ENCODE data around the gene PPP1R9A.

GRCh38 chr7:94909179-94909466 lies 1.7 kb downstream of the PPP1R9A start:
- TF ChIP-seq, protein P1, sequence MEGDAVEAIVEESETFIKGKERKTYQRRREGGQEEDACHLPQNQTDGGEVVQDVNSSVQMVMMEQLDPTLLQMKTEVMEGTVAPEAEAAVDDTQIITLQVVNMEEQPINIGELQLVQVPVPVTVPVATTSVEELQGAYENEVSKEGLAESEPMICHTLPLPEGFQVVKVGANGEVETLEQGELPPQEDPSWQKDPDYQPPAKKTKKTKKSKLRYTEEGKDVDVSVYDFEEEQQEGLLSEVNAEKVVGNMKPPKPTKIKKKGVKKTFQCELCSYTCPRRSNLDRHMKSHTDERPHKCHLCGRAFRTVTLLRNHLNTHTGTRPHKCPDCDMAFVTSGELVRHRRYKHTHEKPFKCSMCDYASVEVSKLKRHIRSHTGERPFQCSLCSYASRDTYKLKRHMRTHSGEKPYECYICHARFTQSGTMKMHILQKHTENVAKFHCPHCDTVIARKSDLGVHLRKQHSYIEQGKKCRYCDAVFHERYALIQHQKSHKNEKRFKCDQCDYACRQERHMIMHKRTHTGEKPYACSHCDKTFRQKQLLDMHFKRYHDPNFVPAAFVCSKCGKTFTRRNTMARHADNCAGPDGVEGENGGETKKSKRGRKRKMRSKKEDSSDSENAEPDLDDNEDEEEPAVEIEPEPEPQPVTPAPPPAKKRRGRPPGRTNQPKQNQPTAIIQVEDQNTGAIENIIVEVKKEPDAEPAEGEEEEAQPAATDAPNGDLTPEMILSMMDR (IDR thresholded peaks at IDR 0.05; ENCODE audit: low read depth, low read length, poor library complexity, severe bottlenecking) = no peak
- no peak for TF ChIP-seq EZH2phosphoT487 (IDR thresholded peaks at IDR 0.05; ENCODE audit: borderline replicate concordance, low read length)

Data from DOHH2 (cell line).